GM19397 (cell line): ENCODE measurements around the gene SLC38A10.

ENCODE experiments used
- ATAC-seq: cut with Tn5 transposase; IDR thresholded peaks from one replicate; pipeline ENCODE4 v1.9.1; 2021; ENCODE audit warnings: mild to moderate bottlenecking, moderate library complexity; ENCODE audit not compliant: unreplicated experiment

SLC38A10 gene

GRCh38 chr17:81300586-81301155 lies 5.6 kb upstream of the SLC38A10 start:
- ATAC-seq, result no peak

GRCh38 chr17:81299846-81300585 lies 4.9 kb upstream of the SLC38A10 start:
- no peak for ATAC-seq

- ATAC-seq, result no peak
Measured at GRCh38 chr17:81298991-81299738, 4.1 kb upstream of the SLC38A10 start.

- no peak for ATAC-seq
Measured at GRCh38 chr17:81298325-81298990, 3.4 kb upstream of the SLC38A10 start.

GRCh38 chr17:81295676-81296381 lies 722 bp upstream of the SLC38A10 start:
- ATAC-seq, result peak; percentile 2

- peak; percentile 14 for ATAC-seq
Measured at GRCh38 chr17:81294512-81295030, 536 bp downstream of the SLC38A10 start.

- no peak for ATAC-seq
Measured at GRCh38 chr17:81292450-81292849, 2.7 kb downstream of the SLC38A10 start.

- no peak for ATAC-seq
Measured at GRCh38 chr17:81291662-81292061, 3.4 kb downstream of the SLC38A10 start.

GRCh38 chr17:81290230-81290629 lies 4.9 kb downstream of the SLC38A10 start:
- no peak for ATAC-seq

- no peak for ATAC-seq
Measured at GRCh38 chr17:81289627-81290026, 5.5 kb downstream of the SLC38A10 start.

GRCh38 chr17:81288715-81289114 lies 6.4 kb downstream of the SLC38A10 start:
- ATAC-seq, result no peak

- ATAC-seq, result no peak
Measured at GRCh38 chr17:81287741-81288430, 7.2 kb downstream of the SLC38A10 start.

- no peak for ATAC-seq
Measured at GRCh38 chr17:81287152-81287551, 8.0 kb downstream of the SLC38A10 start.

- no peak for ATAC-seq
Measured at GRCh38 chr17:81286491-81287145, 8.5 kb downstream of the SLC38A10 start.

- ATAC-seq, result no peak
Measured at GRCh38 chr17:81285894-81286293, 9.2 kb downstream of the SLC38A10 start.

- ATAC-seq, result no peak
Measured at GRCh38 chr17:81285179-81285878, 9.8 kb downstream of the SLC38A10 start.

GRCh38 chr17:81282876-81283275 lies 12.2 kb downstream of the SLC38A10 start:
- no peak for ATAC-seq

- ATAC-seq, result no peak
Measured at GRCh38 chr17:81282141-81282540, 13.0 kb downstream of the SLC38A10 start.

GRCh38 chr17:81280571-81280970 lies 14.5 kb downstream of the SLC38A10 start:
- no peak for ATAC-seq
